Body of pancreas (tissue), 4 donors: ENCODE results near the gene TPPP.

Experiments
- POLR2A ChIP-seq, 3 donors: fragments of 450-650 bp; IDR thresholded peaks; one replicate each; pipeline ENCODE4 v1.6.1; 2016; ENCODE audit warnings: antibody characterized with exemption in 3 of 3, mild to moderate bottlenecking in 2 of 3
- TF ChIP-seq, protein P1 (sequence below), 7 experiments: fragments of 450-650 bp in 4 of 7; fragments of 200-600 bp in 3 of 7; sonication (generic) in 3 of 7; IDR thresholded peaks; one replicate each; pipeline ENCODE4 v1.5.1; 2016 to 2019; ENCODE audit warnings: antibody characterized with exemption in 7 of 7

DNA sequence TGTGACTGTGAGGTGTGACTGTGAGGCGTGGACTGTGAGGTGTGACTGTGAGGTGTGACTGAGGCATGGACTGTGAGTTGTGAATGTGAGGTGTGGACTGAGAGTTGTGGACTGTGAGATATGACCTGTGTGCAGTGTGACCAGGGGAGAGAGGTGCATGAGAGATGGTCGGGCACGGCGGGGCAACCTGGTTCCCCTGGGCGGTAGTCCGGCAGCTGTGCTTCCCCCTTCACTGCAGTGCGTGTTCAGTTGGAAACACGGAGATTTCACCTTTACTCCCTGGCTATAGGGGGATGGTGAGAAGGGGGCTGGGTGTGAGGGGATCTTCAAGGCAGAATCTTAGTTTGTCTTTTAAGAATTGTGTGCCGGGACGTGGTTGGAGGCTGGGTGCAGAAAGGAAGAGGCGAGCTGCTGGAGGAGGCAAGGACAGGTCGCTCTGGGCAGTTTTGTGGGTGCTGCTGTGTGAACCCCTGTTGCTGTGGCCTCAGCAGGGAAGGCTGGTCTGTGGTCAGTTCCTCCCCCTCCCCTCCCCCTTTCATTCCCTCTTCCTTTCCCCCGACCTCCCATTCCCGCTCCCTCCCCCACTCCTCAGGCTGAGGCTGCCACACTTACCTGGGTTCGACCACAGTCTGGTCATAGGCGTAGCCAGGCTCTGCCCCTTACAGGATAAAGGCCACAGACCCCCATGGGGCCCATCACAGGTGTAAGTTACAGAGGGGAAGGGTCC is 41.7 kb downstream of the TPPP start:
- TF ChIP-seq, protein P1, sequence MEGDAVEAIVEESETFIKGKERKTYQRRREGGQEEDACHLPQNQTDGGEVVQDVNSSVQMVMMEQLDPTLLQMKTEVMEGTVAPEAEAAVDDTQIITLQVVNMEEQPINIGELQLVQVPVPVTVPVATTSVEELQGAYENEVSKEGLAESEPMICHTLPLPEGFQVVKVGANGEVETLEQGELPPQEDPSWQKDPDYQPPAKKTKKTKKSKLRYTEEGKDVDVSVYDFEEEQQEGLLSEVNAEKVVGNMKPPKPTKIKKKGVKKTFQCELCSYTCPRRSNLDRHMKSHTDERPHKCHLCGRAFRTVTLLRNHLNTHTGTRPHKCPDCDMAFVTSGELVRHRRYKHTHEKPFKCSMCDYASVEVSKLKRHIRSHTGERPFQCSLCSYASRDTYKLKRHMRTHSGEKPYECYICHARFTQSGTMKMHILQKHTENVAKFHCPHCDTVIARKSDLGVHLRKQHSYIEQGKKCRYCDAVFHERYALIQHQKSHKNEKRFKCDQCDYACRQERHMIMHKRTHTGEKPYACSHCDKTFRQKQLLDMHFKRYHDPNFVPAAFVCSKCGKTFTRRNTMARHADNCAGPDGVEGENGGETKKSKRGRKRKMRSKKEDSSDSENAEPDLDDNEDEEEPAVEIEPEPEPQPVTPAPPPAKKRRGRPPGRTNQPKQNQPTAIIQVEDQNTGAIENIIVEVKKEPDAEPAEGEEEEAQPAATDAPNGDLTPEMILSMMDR (IDR thresholded peaks at IDR 0.05) = no peak
- no peak for TF ChIP-seq POLR2A (IDR thresholded peaks at IDR 0.05)
